MM.1S (cell line): Measurements from ENCODE around the gene NLRP3.
"Not testable (repeated sequence)": the region's sequence is repeated elsewhere in the genome, so short reads cannot be mapped to it uniquely, and the experiment has no call there.

ENCODE experiments used
- EZH2phosphoT487 ChIP-seq: fragments of 300-600 bp; sonication (generic); IDR thresholded peaks from 2 replicates; pipeline ENCODE4 v1.6.1; 2018; ENCODE audit warnings: antibody characterized with exemption, low read length
- TF ChIP-seq, protein P1 (sequence below): fragments of 300-600 bp; sonication (generic); IDR thresholded peaks from 2 replicates; pipeline ENCODE4 v1.5.1; 2016; ENCODE audit warnings: antibody characterized with exemption, low read length, mixed read lengths

GRCh38 chr1:247476328-247477058 is 60.5 kb downstream of the NLRP3 start:
- not testable (repeated sequence) for TF ChIP-seq EZH2phosphoT487
- TF ChIP-seq, protein P1, sequence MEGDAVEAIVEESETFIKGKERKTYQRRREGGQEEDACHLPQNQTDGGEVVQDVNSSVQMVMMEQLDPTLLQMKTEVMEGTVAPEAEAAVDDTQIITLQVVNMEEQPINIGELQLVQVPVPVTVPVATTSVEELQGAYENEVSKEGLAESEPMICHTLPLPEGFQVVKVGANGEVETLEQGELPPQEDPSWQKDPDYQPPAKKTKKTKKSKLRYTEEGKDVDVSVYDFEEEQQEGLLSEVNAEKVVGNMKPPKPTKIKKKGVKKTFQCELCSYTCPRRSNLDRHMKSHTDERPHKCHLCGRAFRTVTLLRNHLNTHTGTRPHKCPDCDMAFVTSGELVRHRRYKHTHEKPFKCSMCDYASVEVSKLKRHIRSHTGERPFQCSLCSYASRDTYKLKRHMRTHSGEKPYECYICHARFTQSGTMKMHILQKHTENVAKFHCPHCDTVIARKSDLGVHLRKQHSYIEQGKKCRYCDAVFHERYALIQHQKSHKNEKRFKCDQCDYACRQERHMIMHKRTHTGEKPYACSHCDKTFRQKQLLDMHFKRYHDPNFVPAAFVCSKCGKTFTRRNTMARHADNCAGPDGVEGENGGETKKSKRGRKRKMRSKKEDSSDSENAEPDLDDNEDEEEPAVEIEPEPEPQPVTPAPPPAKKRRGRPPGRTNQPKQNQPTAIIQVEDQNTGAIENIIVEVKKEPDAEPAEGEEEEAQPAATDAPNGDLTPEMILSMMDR, result not testable (repeated sequence)
